Spleen (tissue), 11 donors: ENCODE data around the gene SLC39A5. TPM values are rescaled to one million over a fixed set of nuclear protein-coding genes. Genes with fewer than 3 reads are reported as not detected.

Source experiments
- DNase-seq: peaks from one replicate; pipeline ENCODE4 v3.0.0-alpha.2; 2020
- H3K27ac ChIP-seq, 8 donors: fragments of 200-600 bp; sonication (generic) in 7 of 8; 1 replicate in 4 of 8; 2 replicates in 4 of 8; pipeline versions ENCODE4 v1.5.0 to v1.8.0; 2016 to 2021; ENCODE audit warnings: inconsistent platforms in 4 of 8, mild to moderate bottlenecking in 4 of 8, moderate library complexity in 1 of 8
- H3K27me3 ChIP-seq, 7 donors: fragments of 200-600 bp; sonication (generic) in 6 of 7; replicated peaks in 1 of 7; 1 replicate in 4 of 7; 2 replicates in 3 of 7; pipeline versions ENCODE4 v1.5.0 to v1.8.0; 2016 to 2021; ENCODE audit warnings: inconsistent platforms in 3 of 7, mild to moderate bottlenecking in 1 of 7
- H3K36me3 ChIP-seq, 6 donors: fragments of 200-600 bp; sonication (generic) in 5 of 6; 1 replicate in 4 of 6; 2 replicates in 2 of 6; pipeline versions ENCODE4 v1.5.0 to v1.8.0; 2016 to 2021; ENCODE audit warnings: inconsistent platforms in 2 of 6
- H3K4me1 ChIP-seq, 6 donors: fragments of 200-600 bp; sonication (generic) in 5 of 6; 1 replicate in 3 of 6; 2 replicates in 3 of 6; pipeline versions ENCODE4 v1.5.0 to v1.8.0; 2016 to 2021; ENCODE audit warnings: inconsistent platforms in 3 of 6
- H3K4me3 ChIP-seq, 8 donors: fragments of 200-600 bp; sonication (generic) in 7 of 8; 1 replicate in 4 of 8; 2 replicates in 4 of 8; pipeline versions ENCODE4 v1.5.0 to v1.8.0; 2016 to 2021; ENCODE audit warnings: inconsistent platforms in 4 of 8, mild to moderate bottlenecking in 4 of 8, moderate library complexity in 2 of 8
- H3K9me3 ChIP-seq, 8 donors: fragments of 200-600 bp; sonication (generic) in 7 of 8; 1 replicate in 4 of 8; 2 replicates in 4 of 8; pipeline versions ENCODE4 v1.5.0 to v1.8.0; 2016 to 2021; ENCODE audit warnings: inconsistent platforms in 4 of 8
- CTCF ChIP-seq, 11 experiments: fragments of 200-600 bp in 7 of 11; fragments of 450-650 bp in 4 of 11; sonication (generic) in 4 of 11; IDR thresholded peaks in 8 of 11; conservative IDR thresholded peaks in 3 of 11; 1 replicate in 7 of 11; 2 replicates in 4 of 11; pipeline versions ENCODE4 v1.4.0 to v1.8.0; 2016 to 2021; ENCODE audit warnings: antibody characterized with exemption in 11 of 11, inconsistent platforms in 4 of 11, mild to moderate bottlenecking in 1 of 11
- POLR2A ChIP-seq, 3 donors: fragments of 450-650 bp; IDR thresholded peaks; one replicate each; pipeline ENCODE4 v1.5.1; 2017; ENCODE audit warnings: antibody characterized with exemption in 3 of 3, mild to moderate bottlenecking in 1 of 3
- POLR2AphosphoS5 ChIP-seq, 3 donors: sonication (generic); formaldehyde crosslinking; IDR thresholded peaks; one replicate each; pipeline ENCODE4 v1.5.1; 2017; ENCODE audit warnings: antibody characterized with exemption in 3 of 3
- WGBS, 5 donors: extraction: QIAGEN DNeasy Blood & Tissue Kit in 3 of 5; methylation state at CpG; one replicate each; pipeline versions ENCODE4 v1.1.5 to v1.1.7; 2013 to 2018; 5-methylcytosine and 5-hydroxymethylcytosine counted together
- intact Hi-C: fragments of 100-400 bp; cut with DNase I; formaldehyde crosslinking; loops from one replicate; pipeline ENCODE4 v1.15.0; 2023; ENCODE audit warnings: low total_unique reads
- polyA plus RNA-seq, 3 donors: library from polyadenylated mRNA; stranded (reverse); fragments of 200-250 nt; gene quantifications; one replicate each; pipeline ENCODE4 v1.2.1, GENCODE V29; 2013
- total RNA-seq, 7 donors: library from RNA; depleted of rRNA in 3 of 7; stranded (reverse); fragments of >200 nt in 3 of 7; fragmentation: NEBNext Ultra II Directional in 4 of 7; extraction: Animal tissue kit (Norgen Biotek cat#: 25700) in 4 of 7; gene quantifications; one replicate each; pipeline versions ENCODE4 v1.1.0 to v1.2.1, GENCODE V29; 2016 to 2021
- donor health status: healthy with polysubstance abuse.
- donor health status: DM: no; HTN: no; CAD: no; lungs with moderate emphysema.
- donor health status: DM: no; HTN: no; CAD: no.
- donor health status: Bipolar disorder and iron deficiency.
- donor health status: healthy.
- donor health status: DM: no; HTN: no; CAD: no.
- donor health status: DM: yes; HTN: yes; CAD: no.

SLC39A5 gene
- total and polyA plus RNA-seq, 10 donors, result 0.18 to 1.3 (median 0.53) TPM; not detected in 4

GRCh38 chr12:56244494-56244893, 14.6 kb downstream of the SLC39A5 start:
- no peaks in the 10 kb centered on the region for H3K27me3 ChIP-seq
- no peak overlapping the region for H3K4me3 ChIP-seq
- H3K27ac ChIP-seq, result peak overlapping the region in 3 of 8 donors; percentile 1 to 50 (median 33)
- no peak for DNase-seq
- peaks cover 0 to 24% (median 0%) of the 10 kb centered on the region in 6 donors for H3K4me1 ChIP-seq
- intact Hi-C loops, result no loop called here
- TF ChIP-seq POLR2AphosphoS5 (IDR thresholded peaks at IDR 0.05) (peak in 1 of 3 donors; percentile 51), CTCF (IDR thresholded peaks at IDR 0.05 in 8 of 11, conservative IDR thresholded peaks at IDR 0.05 in 3 of 11) (no peak)
- H3K9me3 ChIP-seq, result no peaks in the 10 kb centered on the region
- peaks cover 10 to 100% (median 97%) of the 10 kb centered on the region in 6 donors for H3K36me3 ChIP-seq
- 89 to 97% (median 94%) methylated on average over 12 to 14 of the region's 14 CpGs for WGBS, 5 donors

- peak in 1 of 3 donors; percentile 43 for TF ChIP-seq POLR2AphosphoS5 (IDR thresholded peaks at IDR 0.05)
- TF ChIP-seq CTCF (IDR thresholded peaks at IDR 0.05 in 8 of 11, conservative IDR thresholded peaks at IDR 0.05 in 3 of 11), result no peak
- peaks cover 14 to 100% (median 99%) of the 10 kb centered on the region in 6 donors for H3K36me3 ChIP-seq
- H3K27ac ChIP-seq, result no peak overlapping the region
- no peak overlapping the region for H3K4me3 ChIP-seq
- intact Hi-C loops, result no loop called here
- no peaks in the 10 kb centered on the region for H3K9me3 ChIP-seq
- no peak for DNase-seq
- 94 to 97% (median 96%) methylated on average over 16 of the region's 16 CpGs for WGBS, 5 donors
- H3K4me1 ChIP-seq, result peaks cover 0 to 17% (median 0%) of the 10 kb centered on the region in 6 donors
- no peaks in the 10 kb centered on the region for H3K27me3 ChIP-seq
Measured at GRCh38 chr12:56247923-56248322, 18.1 kb downstream of the SLC39A5 start.

- H3K27me3 ChIP-seq, result no peaks in the 10 kb centered on the region
- WGBS, 5 donors, result 90 to 98% (median 95%) methylated on average over 7 to 8 of the region's 8 CpGs
- intact Hi-C loops, result no loop called here
- no peak for DNase-seq
- TF ChIP-seq CTCF (IDR thresholded peaks at IDR 0.05 in 8 of 11, conservative IDR thresholded peaks at IDR 0.05 in 3 of 11) (no peak), POLR2AphosphoS5 (IDR thresholded peaks at IDR 0.05) (peak in 1 of 3 donors; percentile 16)
- H3K27ac ChIP-seq, result no peak overlapping the region
- H3K4me1 ChIP-seq, result peaks cover 0 to 10% (median 0%) of the 10 kb centered on the region in 6 donors
- peaks cover 17 to 100% (median 99%) of the 10 kb centered on the region in 6 donors for H3K36me3 ChIP-seq
- H3K9me3 ChIP-seq, result no peaks in the 10 kb centered on the region
- H3K4me3 ChIP-seq, result no peak overlapping the region
Measured at GRCh38 chr12:56248711-56249110, 18.9 kb downstream of the SLC39A5 start.

GRCh38 chr12:56252649-56253048, 22.8 kb downstream of the SLC39A5 start:
- peaks cover 11 to 92% (median 83%) of the 10 kb centered on the region in 6 donors for H3K36me3 ChIP-seq
- H3K27me3 ChIP-seq, result no peaks in the 10 kb centered on the region
- WGBS, 5 donors, result 94 to 100% (median 96%) methylated on average over 3 of the region's 3 CpGs
- no peak overlapping the region for H3K4me3 ChIP-seq
- H3K27ac ChIP-seq, result no peak overlapping the region
- intact Hi-C loops, result loop anchor here (10.0 kb wide), 1 partner anchor 58 kb away; no protein-coding TSS in a partner anchor
- peaks cover 14 to 21% (median 19%) of the 10 kb centered on the region in 6 donors for H3K4me1 ChIP-seq
- TF ChIP-seq POLR2A (IDR thresholded peaks at IDR 0.05), result no peak
- TF ChIP-seq POLR2AphosphoS5 (IDR thresholded peaks at IDR 0.05), result no peak
- no peak for TF ChIP-seq CTCF (IDR thresholded peaks at IDR 0.05 in 8 of 11, conservative IDR thresholded peaks at IDR 0.05 in 3 of 11)
- H3K9me3 ChIP-seq, result no peaks in the 10 kb centered on the region
- no peak for DNase-seq
